ENCODE results near the gene NGRN. TPM values are rescaled to one million over a fixed set of nuclear protein-coding genes. Genes with fewer than 3 reads are reported as not detected.

The NGRN gene
- total RNA-seq, 1 donor = 68.4 TPM

- Histone ChIP-seq H3K79me2 (ENCODE audit: insufficient read depth, low read length) (no peaks in the 10 kb centered on the region), H2AFZ (ENCODE audit: low read length) (peak overlapping the region; percentile 74), H3K36me3 (ENCODE audit: insufficient read depth, low read length) (no peaks in the 10 kb centered on the region), H3K9me3 (ENCODE audit: low read depth, low read length) (no peaks in the 10 kb centered on the region), H3K27ac (ENCODE audit: low read depth, low read length) (no peak overlapping the region), H4K20me1 (ENCODE audit: insufficient read depth, low read length) (no peaks in the 10 kb centered on the region), H3K4me2 (ENCODE audit: insufficient read depth, low read length) (no peak overlapping the region), H3K27me3 (ENCODE audit: insufficient read depth, low read length) (no peaks in the 10 kb centered on the region), H3K4me1 (ENCODE audit: insufficient read depth, low read length) (no peaks in the 10 kb centered on the region), H3K4me3 (ENCODE audit: insufficient read depth, low read length) (no peak overlapping the region)
- no peak for DNase-seq (ENCODE audit: insufficient read length, low spot score, missing footprints)
- TF ChIP-seq CTCF (IDR thresholded peaks at IDR 0.05; ENCODE audit: extremely low read depth, low read depth, low read length) = no peak
These were observed 41.1 kb downstream of the NGRN start for GRCh38 chr15:90306560-90306959.

GRCh38 chr15:90307661-90308060 is 42.2 kb downstream of the NGRN start:
- Histone ChIP-seq H3K79me2 (ENCODE audit: insufficient read depth, low read length) (no peaks in the 10 kb centered on the region), H3K36me3 (ENCODE audit: insufficient read depth, low read length) (no peaks in the 10 kb centered on the region), H3K4me1 (ENCODE audit: insufficient read depth, low read length) (no peaks in the 10 kb centered on the region), H3K4me2 (ENCODE audit: insufficient read depth, low read length) (no peak overlapping the region), H3K27ac (ENCODE audit: low read depth, low read length) (no peak overlapping the region), H3K27me3 (ENCODE audit: insufficient read depth, low read length) (no peaks in the 10 kb centered on the region), H4K20me1 (ENCODE audit: insufficient read depth, low read length) (no peaks in the 10 kb centered on the region), H3K4me3 (ENCODE audit: insufficient read depth, low read length) (no peak overlapping the region), H2AFZ (ENCODE audit: low read length) (no peak overlapping the region), H3K9me3 (ENCODE audit: low read depth, low read length) (no peaks in the 10 kb centered on the region)
- no peak for TF ChIP-seq CTCF (IDR thresholded peaks at IDR 0.05; ENCODE audit: extremely low read depth, low read depth, low read length)
- no peak for DNase-seq (ENCODE audit: insufficient read length, low spot score, missing footprints)

- Histone ChIP-seq H3K9me3 (ENCODE audit: low read depth, low read length) (no peaks in the 10 kb centered on the region), H3K4me2 (ENCODE audit: insufficient read depth, low read length) (no peak overlapping the region), H3K4me3 (ENCODE audit: insufficient read depth, low read length) (no peak overlapping the region), H3K27ac (ENCODE audit: low read depth, low read length) (no peak overlapping the region), H3K36me3 (ENCODE audit: insufficient read depth, low read length) (no peaks in the 10 kb centered on the region), H3K27me3 (ENCODE audit: insufficient read depth, low read length) (no peaks in the 10 kb centered on the region), H2AFZ (ENCODE audit: low read length) (no peak overlapping the region), H3K4me1 (ENCODE audit: insufficient read depth, low read length) (no peaks in the 10 kb centered on the region), H3K79me2 (ENCODE audit: insufficient read depth, low read length) (no peaks in the 10 kb centered on the region), H4K20me1 (ENCODE audit: insufficient read depth, low read length) (no peaks in the 10 kb centered on the region)
- no peak for TF ChIP-seq CTCF (IDR thresholded peaks at IDR 0.05; ENCODE audit: extremely low read depth, low read depth, low read length)
- DNase-seq (ENCODE audit: insufficient read length, low spot score, missing footprints) = no peak
These were observed 43.5 kb downstream of the NGRN start for GRCh38 chr15:90309020-90309419.

- H3K4me2 ChIP-seq (ENCODE audit: insufficient read depth, low read length) = peak overlapping the region; percentile 44
- H3K27ac ChIP-seq (ENCODE audit: low read depth, low read length) = peak overlapping the region; percentile 21
- H3K27me3 ChIP-seq (ENCODE audit: insufficient read depth, low read length) = no peaks in the 10 kb centered on the region
- no peak for TF ChIP-seq CTCF (IDR thresholded peaks at IDR 0.05; ENCODE audit: extremely low read depth, low read depth, low read length)
- DNase-seq (ENCODE audit: insufficient read length, low spot score, missing footprints) = peak; percentile 63
- H3K9me3 ChIP-seq (ENCODE audit: low read depth, low read length) = no peaks in the 10 kb centered on the region
- H2AFZ ChIP-seq (ENCODE audit: low read length) = no peak overlapping the region
- no peaks in the 10 kb centered on the region for H4K20me1 ChIP-seq (ENCODE audit: insufficient read depth, low read length)
- H3K79me2 ChIP-seq (ENCODE audit: insufficient read depth, low read length) = no peaks in the 10 kb centered on the region
- H3K36me3 ChIP-seq (ENCODE audit: insufficient read depth, low read length) = no peaks in the 10 kb centered on the region
- peaks cover 16% of the 10 kb centered on the region for H3K4me1 ChIP-seq (ENCODE audit: insufficient read depth, low read length)
- H3K4me3 ChIP-seq (ENCODE audit: insufficient read depth, low read length) = no peak overlapping the region
These were observed 50.0 kb downstream of the NGRN start for GRCh38 chr15:90315278-90315982.

All from osteoblast (primary cell).